Kasumi-1 (cell line): ENCODE results near the gene REPS1.

ENCODE experiments used
- DNase-seq, 2 experiments: peaks; one replicate each; lab custom pipeline; 2025; lab: John Stamatoyannopoulos, UW

REPS1 gene

GRCh38 chr6:138856654-138857053 lies 131.4 kb downstream of the REPS1 start:
- no peak for DNase-seq
